ENCODE data around the gene LRRC39. TPM values are rescaled to one million over a fixed set of nuclear protein-coding genes. Genes with fewer than 3 reads are reported as not detected.

The LRRC39 gene
- total RNA-seq, 1 experiment from 2014 or later, result 0.43 TPM

GRCh38 chr1:100132566-100133477 is 45.2 kb downstream of the LRRC39 start, which contains the start of the genes SASS6 and TRMT13:
SASS6 (minus strand) TSS chr1:100132930; CDS start chr1:100132814, 116 bp downstream.
TRMT13 (plus strand) TSS chr1:100133163; CDS start chr1:100133169, 6 bp downstream.
- Histone ChIP-seq H3K36me3 (peaks cover 16% of the 10 kb centered on the region), H3K4me3 (peak within 1 kb of the TSS; percentile 93), H3K27me3 (no peaks in the 10 kb centered on the region), H3K4me1 (peaks cover 4% of the 10 kb centered on the region), H3K9me3 (replicated peaks) (no peaks in the 10 kb centered on the region), H3K27ac (peak within 1 kb of the TSS; percentile 65)
- peak; percentile 97 to 98 for DNase-seq

- Histone ChIP-seq H3K9me3 (replicated peaks) (no peaks in the 10 kb centered on the region), H3K27ac (no peak overlapping the region), H3K36me3 (peaks cover 7% of the 10 kb centered on the region; the same call in 1 of the 2 replicates), H3K27me3 (no peaks in the 10 kb centered on the region), H3K4me3 (peak overlapping the region; percentile 93), H3K4me1 (peaks cover 4% of the 10 kb centered on the region)
- no peak for DNase-seq
Observed at GRCh38 chr1:100131623-100132022, 46.4 kb downstream of the LRRC39 start.

- H3K4me1 ChIP-seq, result peaks cover 4% of the 10 kb centered on the region
- DNase-seq, result no peak
- H3K36me3 ChIP-seq, result 0 out of 2 replicates have a peak, but pooled peaks cover 4% of the 10 kb centered on the region
- no peak overlapping the region for H3K4me3 ChIP-seq
- no peaks in the 10 kb centered on the region for H3K27me3 ChIP-seq
- H3K9me3 ChIP-seq (replicated peaks), result no peaks in the 10 kb centered on the region
- no peak overlapping the region for H3K27ac ChIP-seq
Observed at GRCh38 chr1:100130552-100131077, 47.4 kb downstream of the LRRC39 start.

GRCh38 chr1:100127226-100127625 is 50.8 kb downstream of the LRRC39 start:
- Histone ChIP-seq H3K4me1 (no peaks in the 10 kb centered on the region), H3K27me3 (no peaks in the 10 kb centered on the region), H3K27ac (no peak overlapping the region)

GRCh38 chr1:100122177-100122576 is 55.9 kb downstream of the LRRC39 start:
- Histone ChIP-seq H3K4me3 (no peak overlapping the region), H3K36me3 (peaks cover 28% of the 10 kb centered on the region), H3K27me3 (no peaks in the 10 kb centered on the region), H3K27ac (no peak overlapping the region), H3K4me1 (no peaks in the 10 kb centered on the region), H3K9me3 (replicated peaks) (no peaks in the 10 kb centered on the region)
- no peak for DNase-seq

More at GRCh38 chr1:100127226-100127625, 50.8 kb downstream of the LRRC39 start:
- peaks cover 2% of the 10 kb centered on the region; the same call in 1 of the 2 replicates for H3K36me3 ChIP-seq
- no peak overlapping the region for H3K4me3 ChIP-seq
- H3K9me3 ChIP-seq (replicated peaks), result no peaks in the 10 kb centered on the region
- DNase-seq, result no peak

GRCh38 chr1:100115524-100115923 is 62.5 kb downstream of the LRRC39 start:
- DNase-seq, result no peak
- no peaks in the 10 kb centered on the region for H3K27me3 ChIP-seq
- H3K27ac ChIP-seq, result no peak overlapping the region
- H3K4me1 ChIP-seq, result no peaks in the 10 kb centered on the region
- H3K9me3 ChIP-seq (replicated peaks), result no peaks in the 10 kb centered on the region
- H3K36me3 ChIP-seq, result peaks cover 42% of the 10 kb centered on the region
- H3K4me3 ChIP-seq, result no peak overlapping the region

- H3K27ac ChIP-seq, result no peak overlapping the region
Observed at GRCh38 chr1:100109554-100110066, 68.4 kb downstream of the LRRC39 start.

GRCh38 chr1:100107696-100108095 is 70.4 kb downstream of the LRRC39 start:
- Histone ChIP-seq H3K4me1 (no peaks in the 10 kb centered on the region), H3K27ac (no peak overlapping the region), H3K36me3 (peaks cover 50% of the 10 kb centered on the region), H3K9me3 (replicated peaks) (no peaks in the 10 kb centered on the region), H3K4me3 (no peak overlapping the region), H3K27me3 (no peaks in the 10 kb centered on the region)
- DNase-seq, result no peak

More at GRCh38 chr1:100109554-100110066, 68.4 kb downstream of the LRRC39 start:
- Histone ChIP-seq H3K4me1 (no peaks in the 10 kb centered on the region), H3K9me3 (replicated peaks) (no peaks in the 10 kb centered on the region), H3K4me3 (no peak overlapping the region), H3K27me3 (no peaks in the 10 kb centered on the region), H3K36me3 (peaks cover 41% of the 10 kb centered on the region)
- no peak for DNase-seq

GRCh38 chr1:100101564-100101963 is 76.5 kb downstream of the LRRC39 start:
- Histone ChIP-seq H3K27me3 (no peaks in the 10 kb centered on the region), H3K9me3 (replicated peaks) (no peaks in the 10 kb centered on the region; the same call in 1 of the 2 replicates), H3K36me3 (peaks cover 59% of the 10 kb centered on the region), H3K27ac (no peak overlapping the region), H3K4me3 (no peak overlapping the region), H3K4me1 (no peaks in the 10 kb centered on the region)
- DNase-seq, result no peak

- no peaks in the 10 kb centered on the region for H3K27me3 ChIP-seq
Observed at GRCh38 chr1:100100202-100100601, 77.9 kb downstream of the LRRC39 start.

More at GRCh38 chr1:100100202-100100601, 77.9 kb downstream of the LRRC39 start:
- Histone ChIP-seq H3K4me1 (no peaks in the 10 kb centered on the region), H3K27ac (no peak overlapping the region), H3K4me3 (no peak overlapping the region), H3K9me3 (replicated peaks) (no peaks in the 10 kb centered on the region; the same call in 1 of the 2 replicates), H3K36me3 (peaks cover 57% of the 10 kb centered on the region)
- no peak for DNase-seq

Other genes with a start within 250 kb of the LRRC39 start
- gene SLC35A3, start 208.3 kb downstream of the LRRC39 start, total RNA-seq (2014; rRNA removed; shearing (Covaris generic)), result 17.8 and 19.0 TPM in 2 replicates
- 17.7 and 22.0 TPM in 2 replicates for gene SASS6, start 45.3 kb downstream of the LRRC39 start, total RNA-seq (2014; rRNA removed; shearing (Covaris generic))
- gene TRMT13, start 45.1 kb downstream of the LRRC39 start, total RNA-seq (2014; rRNA removed; shearing (Covaris generic)), result 21.1 and 28.8 TPM in 2 replicates
- gene DBT, start 71.6 kb upstream of the LRRC39 start, total RNA-seq (2014; rRNA removed; shearing (Covaris generic)), result 8.2 and 8.5 TPM in 2 replicates
- gene RTCA, start 88.0 kb upstream of the LRRC39 start, total RNA-seq (2014; rRNA removed; shearing (Covaris generic)), result 38.4 and 41.0 TPM in 2 replicates
- 10.2 and 12.2 TPM in 2 replicates for gene CDC14A, start 174.2 kb upstream of the LRRC39 start, total RNA-seq (2014; rRNA removed; shearing (Covaris generic))

Data from SJCRH30 (cell line).